Measurements from ENCODE around the gene BCL2. TPM values are rescaled to one million over a fixed set of nuclear protein-coding genes. Genes with fewer than 3 reads are reported as not detected.

BCL2 gene
- total RNA-seq, 1 donor from 2014 or later: 4.9 TPM

- no peaks in the 10 kb centered on the region for H3K9me3 Mint-ChIP-seq
- no peak overlapping the region for H3K9ac ChIP-seq
- no peaks in the 10 kb centered on the region for H3K27me3 ChIP-seq
- DNase-seq (ENCODE audit: low spot score): no peak
- peaks cover 2% of the 10 kb centered on the region for H3K27me3 Mint-ChIP-seq (ENCODE audit: insufficient read depth, low read depth)
- no peaks in the 10 kb centered on the region for H3F3A ChIP-seq (ENCODE audit: low read depth)
- H3K4me2 ChIP-seq: no peak overlapping the region
- H3K4me1 Mint-ChIP-seq: peaks cover 17% of the 10 kb centered on the region
- H3K4me3 ChIP-seq: no peak overlapping the region
- peaks cover 2% of the 10 kb centered on the region for H3K36me3 Mint-ChIP-seq
- H2AFZ ChIP-seq (replicated peaks): no peak overlapping the region
- no peaks in the 10 kb centered on the region for H4K20me1 ChIP-seq (ENCODE audit: low read depth)
- H3K9me3 ChIP-seq (ENCODE audit: low read depth): no peaks in the 10 kb centered on the region
- no peak overlapping the region for H3K27ac Mint-ChIP-seq
- no peaks in the 10 kb centered on the region for H3K4me1 ChIP-seq
- TF ChIP-seq CTCF (IDR thresholded peaks at IDR 0.05) (no peak), EZH2 (IDR thresholded peaks at IDR 0.05) (no peak), EZH2phosphoT487 (IDR thresholded peaks at IDR 0.05) (no peak)
- H3K27ac ChIP-seq: no peak overlapping the region
- H3K79me2 ChIP-seq (ENCODE audit: low read depth): no peaks in the 10 kb centered on the region
- H3K36me3 ChIP-seq: no peaks in the 10 kb centered on the region
- no peak overlapping the region for H3K4me3 Mint-ChIP-seq
Observed at GRCh38 chr18:63186520-63187222, 132.9 kb downstream of the BCL2 start.

- no peak overlapping the region for H3K27ac ChIP-seq
- Mint-ChIP-seq H3K4me1 (peaks cover 23% of the 10 kb centered on the region), H3K4me3 (no peak overlapping the region), H3K9me3 (no peaks in the 10 kb centered on the region), H3K27ac (no peak overlapping the region), H3K27me3 (ENCODE audit: insufficient read depth, low read depth) (peaks cover 4% of the 10 kb centered on the region), H3K36me3 (peaks cover 2% of the 10 kb centered on the region)
- no peak overlapping the region for H3K9ac ChIP-seq
- no peak for DNase-seq (ENCODE audit: low spot score)
- H2AFZ ChIP-seq (replicated peaks): no peak overlapping the region
- H3K4me1 ChIP-seq: no peaks in the 10 kb centered on the region
- no peak for TF ChIP-seq EZH2 (IDR thresholded peaks at IDR 0.05)
- no peak for TF ChIP-seq CTCF (IDR thresholded peaks at IDR 0.05)
- no peak for TF ChIP-seq EZH2phosphoT487 (IDR thresholded peaks at IDR 0.05)
- H3K4me3 ChIP-seq: no peak overlapping the region
- H3K9me3 ChIP-seq (ENCODE audit: low read depth): no peaks in the 10 kb centered on the region
- no peaks in the 10 kb centered on the region for H3K79me2 ChIP-seq (ENCODE audit: low read depth)
- H3K36me3 ChIP-seq: no peaks in the 10 kb centered on the region
- no peak overlapping the region for H3K4me2 ChIP-seq
- H3K27me3 ChIP-seq: no peaks in the 10 kb centered on the region
- no peaks in the 10 kb centered on the region for H4K20me1 ChIP-seq (ENCODE audit: low read depth)
- no peaks in the 10 kb centered on the region for H3F3A ChIP-seq (ENCODE audit: low read depth)
Observed at GRCh38 chr18:63185984-63186383, 133.6 kb downstream of the BCL2 start.

GRCh38 chr18:63183952-63184770 lies 135.4 kb downstream of the BCL2 start:
- no peak for TF ChIP-seq EZH2 (IDR thresholded peaks at IDR 0.05)
- no peak for TF ChIP-seq CTCF (IDR thresholded peaks at IDR 0.05)
- no peak for TF ChIP-seq EZH2phosphoT487 (IDR thresholded peaks at IDR 0.05)
- H3K9me3 ChIP-seq (ENCODE audit: low read depth): no peaks in the 10 kb centered on the region
- H4K20me1 ChIP-seq (ENCODE audit: low read depth): no peaks in the 10 kb centered on the region
- no peak overlapping the region for H3K9ac ChIP-seq
- Mint-ChIP-seq H3K4me1 (peaks cover 42% of the 10 kb centered on the region), H3K4me3 (no peak overlapping the region), H3K27ac (no peak overlapping the region), H3K36me3 (peaks cover 2% of the 10 kb centered on the region), H3K27me3 (ENCODE audit: insufficient read depth, low read depth) (peaks cover 4% of the 10 kb centered on the region), H3K9me3 (no peaks in the 10 kb centered on the region)
- H3F3A ChIP-seq (ENCODE audit: low read depth): no peaks in the 10 kb centered on the region
- no peak overlapping the region for H2AFZ ChIP-seq (replicated peaks)
- H3K4me2 ChIP-seq: no peak overlapping the region
- H3K36me3 ChIP-seq: no peaks in the 10 kb centered on the region
- peaks cover 9% of the 10 kb centered on the region for H3K4me1 ChIP-seq
- H3K4me3 ChIP-seq: no peak overlapping the region
- DNase-seq (ENCODE audit: low spot score): no peak
- H3K27ac ChIP-seq: no peak overlapping the region
- H3K79me2 ChIP-seq (ENCODE audit: low read depth): no peaks in the 10 kb centered on the region
- H3K27me3 ChIP-seq: no peaks in the 10 kb centered on the region
